SK-N-SH treated with all-trans-retinoic acid at 6 μM for 48 hours (cell line): ENCODE results near the gene ISG15.

Experiments
- ATAC-seq: fragments of 200-7000 bp; cut with Tn5 transposase; 3 replicates; pipeline ENCODE4 v1.9.1; 2020; ENCODE audit warnings: mild to moderate bottlenecking, moderate library complexity
- ARNTL ChIP-seq: fragments of 450-650 bp; formaldehyde crosslinking; IDR thresholded peaks from 2 replicates; pipeline ENCODE4 v1.5.0; 2020; ENCODE audit warnings: low read depth, mild to moderate bottlenecking, moderate library complexity, borderline replicate concordance
- BACH2 ChIP-seq: fragments of 250-450 bp; sonication (Bioruptor Pico); IDR thresholded peaks from 2 replicates; pipeline ENCODE4 v1.9.0; 2021; ENCODE audit warnings: mild to moderate bottlenecking, borderline replicate concordance
- CSDC2 ChIP-seq: fragments of 250-450 bp; sonication (Bioruptor Pico); IDR thresholded peaks from 2 replicates; pipeline ENCODE4 v1.5.0; 2020; ENCODE audit warnings: mild to moderate bottlenecking, moderate library complexity
- ESRRG ChIP-seq: fragments of 250-450 bp; sonication (Bioruptor Pico); IDR thresholded peaks from 2 replicates; pipeline ENCODE4 v1.6.1; 2021; ENCODE audit warnings: mild to moderate bottlenecking
- ISL1 ChIP-seq: fragments of 250-450 bp; sonication (Bioruptor Pico); IDR thresholded peaks from 2 replicates; pipeline ENCODE4 v2.1.2; 2022; ENCODE audit warnings: mild to moderate bottlenecking, moderate library complexity
- PPARA ChIP-seq: fragments of 250-450 bp; sonication (Bioruptor Pico); IDR thresholded peaks from 2 replicates; pipeline ENCODE4 v1.5.0; 2020; ENCODE audit warnings: mild to moderate bottlenecking, borderline replicate concordance
- RARB ChIP-seq: fragments of 250-450 bp; sonication (Bioruptor Pico); IDR thresholded peaks from 2 replicates; pipeline ENCODE4 v1.8.0; 2021; ENCODE audit warnings: mild to moderate bottlenecking, moderate library complexity
- SNAI2 ChIP-seq: fragments of 250-450 bp; sonication (Bioruptor Pico); IDR thresholded peaks from 2 replicates; pipeline ENCODE4 v1.5.0; 2020; ENCODE audit warnings: mild to moderate bottlenecking, moderate library complexity
- TCF4 ChIP-seq: fragments of 250-450 bp; sonication (Bioruptor Pico); IDR thresholded peaks from 2 replicates; pipeline ENCODE4 v1.8.0; 2021; ENCODE audit warnings: mild to moderate bottlenecking, moderate library complexity, borderline replicate concordance
- TOX ChIP-seq: fragments of 250-450 bp; sonication (Bioruptor Pico); IDR thresholded peaks from 2 replicates; pipeline ENCODE4 v1.8.0; 2021; ENCODE audit warnings: mild to moderate bottlenecking, moderate library complexity, borderline replicate concordance
- ZC3H10 ChIP-seq: fragments of 250-450 bp; sonication (Bioruptor Pico); IDR thresholded peaks from 2 replicates; pipeline ENCODE4 v1.5.1; 2021; ENCODE audit warnings: mild to moderate bottlenecking, moderate library complexity
- ZFP3 ChIP-seq: fragments of 250-450 bp; sonication (Bioruptor Pico); IDR thresholded peaks from 2 replicates; pipeline ENCODE4 v1.5.0; 2020; ENCODE audit warnings: mild to moderate bottlenecking, moderate library complexity
- ZNF565 ChIP-seq: fragments of 450-650 bp; formaldehyde crosslinking; conservative IDR thresholded peaks from 2 replicates; pipeline ENCODE4 v1.5.0; 2020; ENCODE audit warnings: low read depth, mild to moderate bottlenecking, moderate library complexity
- ZNF8 ChIP-seq: fragments of 450-650 bp; formaldehyde crosslinking; IDR thresholded peaks from 2 replicates; pipeline ENCODE4 v1.5.0; 2020; ENCODE audit warnings: mild to moderate bottlenecking, moderate library complexity
- TF ChIP-seq, protein P1 (sequence below): fragments of 250-450 bp; sonication (Bioruptor Pico); IDR thresholded peaks from 2 replicates; pipeline ENCODE4 v1.5.1; 2021; ENCODE audit warnings: mild to moderate bottlenecking, moderate library complexity
- TF ChIP-seq, protein P2 (sequence below): fragments of 250-450 bp; sonication (Bioruptor Pico); IDR thresholded peaks from 2 replicates; pipeline ENCODE4 v1.8.0; 2021; ENCODE audit warnings: low read depth, mild to moderate bottlenecking, moderate library complexity, borderline replicate concordance
- TF ChIP-seq, protein P3 (sequence below): fragments of 250-450 bp; sonication (Bioruptor Pico); IDR thresholded peaks from 2 replicates; pipeline ENCODE4 v1.5.0; 2020; ENCODE audit warnings: mild to moderate bottlenecking, moderate library complexity
- TF ChIP-seq, protein P4 (sequence below): fragments of 250-450 bp; sonication (Bioruptor Pico); IDR thresholded peaks from 2 replicates; pipeline ENCODE4 v1.8.0; 2020; ENCODE audit warnings: mild to moderate bottlenecking, moderate library complexity, borderline replicate concordance
- TF ChIP-seq, protein P5 (sequence below): fragments of 250-450 bp; sonication (Bioruptor Pico); IDR thresholded peaks from 2 replicates; pipeline ENCODE4 v1.5.1; 2020; ENCODE audit warnings: low read depth, mild to moderate bottlenecking, moderate library complexity

ISG15 gene

DNA sequence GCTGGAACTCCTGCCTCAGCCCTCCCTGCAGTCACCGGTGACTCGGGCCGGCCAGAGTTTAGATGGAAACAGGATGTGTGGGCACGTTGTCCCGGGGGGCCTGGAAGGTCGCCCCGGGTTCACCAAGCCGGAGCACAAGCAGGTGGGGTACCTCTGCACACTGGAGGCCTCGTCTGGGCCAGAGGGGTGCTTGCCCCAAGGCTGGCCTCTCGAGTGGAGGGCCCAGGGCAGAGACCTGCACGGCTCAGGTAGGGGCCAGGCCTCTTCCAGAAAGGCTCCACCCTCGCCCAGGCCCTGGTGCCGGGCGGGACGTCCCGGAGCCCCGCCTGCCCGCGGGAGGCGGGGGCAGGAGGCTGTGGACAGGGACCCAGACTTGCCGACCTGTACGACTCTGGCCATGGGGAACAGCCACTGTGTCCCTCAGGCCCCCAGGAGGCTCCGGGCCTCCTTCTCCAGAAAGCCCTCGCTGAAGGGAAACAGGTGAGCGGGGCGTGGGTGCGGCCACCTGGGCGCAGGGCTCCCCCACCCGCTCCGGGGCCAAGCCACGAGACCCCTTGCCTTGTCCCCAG lies 47.1 kb upstream of the ISG15 start, which contains the start of gene PLEKHN1 (continued):
- TF ChIP-seq, protein P1, sequence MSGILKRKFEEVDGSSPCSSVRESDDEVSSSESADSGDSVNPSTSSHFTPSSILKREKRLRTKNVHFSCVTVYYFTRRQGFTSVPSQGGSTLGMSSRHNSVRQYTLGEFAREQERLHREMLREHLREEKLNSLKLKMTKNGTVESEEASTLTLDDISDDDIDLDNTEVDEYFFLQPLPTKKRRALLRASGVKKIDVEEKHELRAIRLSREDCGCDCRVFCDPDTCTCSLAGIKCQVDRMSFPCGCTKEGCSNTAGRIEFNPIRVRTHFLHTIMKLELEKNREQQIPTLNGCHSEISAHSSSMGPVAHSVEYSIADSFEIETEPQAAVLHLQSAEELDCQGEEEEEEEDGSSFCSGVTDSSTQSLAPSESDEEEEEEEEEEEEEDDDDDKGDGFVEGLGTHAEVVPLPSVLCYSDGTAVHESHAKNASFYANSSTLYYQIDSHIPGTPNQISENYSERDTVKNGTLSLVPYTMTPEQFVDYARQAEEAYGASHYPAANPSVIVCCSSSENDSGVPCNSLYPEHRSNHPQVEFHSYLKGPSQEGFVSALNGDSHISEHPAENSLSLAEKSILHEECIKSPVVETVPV (CRISPR knock-in tag): no peak
- TF ChIP-seq PPARA (CRISPR knock-in tag) (no peak), ARNTL (CRISPR knock-in tag) (no peak), BACH2 (no peak)
- TF ChIP-seq, protein P2, sequence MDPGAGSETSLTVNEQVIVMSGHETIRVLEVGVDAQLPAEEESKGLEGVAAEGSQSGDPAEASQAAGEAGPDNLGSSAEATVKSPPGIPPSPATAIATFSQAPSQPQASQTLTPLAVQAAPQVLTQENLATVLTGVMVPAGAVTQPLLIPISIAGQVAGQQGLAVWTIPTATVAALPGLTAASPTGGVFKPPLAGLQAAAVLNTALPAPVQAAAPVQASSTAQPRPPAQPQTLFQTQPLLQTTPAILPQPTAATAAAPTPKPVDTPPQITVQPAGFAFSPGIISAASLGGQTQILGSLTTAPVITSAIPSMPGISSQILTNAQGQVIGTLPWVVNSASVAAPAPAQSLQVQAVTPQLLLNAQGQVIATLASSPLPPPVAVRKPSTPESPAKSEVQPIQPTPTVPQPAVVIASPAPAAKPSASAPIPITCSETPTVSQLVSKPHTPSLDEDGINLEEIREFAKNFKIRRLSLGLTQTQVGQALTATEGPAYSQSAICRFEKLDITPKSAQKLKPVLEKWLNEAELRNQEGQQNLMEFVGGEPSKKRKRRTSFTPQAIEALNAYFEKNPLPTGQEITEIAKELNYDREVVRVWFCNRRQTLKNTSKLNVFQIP (CRISPR knock-in tag): no peak
- TF ChIP-seq, all 23 proteins: peak for 0

DNA sequence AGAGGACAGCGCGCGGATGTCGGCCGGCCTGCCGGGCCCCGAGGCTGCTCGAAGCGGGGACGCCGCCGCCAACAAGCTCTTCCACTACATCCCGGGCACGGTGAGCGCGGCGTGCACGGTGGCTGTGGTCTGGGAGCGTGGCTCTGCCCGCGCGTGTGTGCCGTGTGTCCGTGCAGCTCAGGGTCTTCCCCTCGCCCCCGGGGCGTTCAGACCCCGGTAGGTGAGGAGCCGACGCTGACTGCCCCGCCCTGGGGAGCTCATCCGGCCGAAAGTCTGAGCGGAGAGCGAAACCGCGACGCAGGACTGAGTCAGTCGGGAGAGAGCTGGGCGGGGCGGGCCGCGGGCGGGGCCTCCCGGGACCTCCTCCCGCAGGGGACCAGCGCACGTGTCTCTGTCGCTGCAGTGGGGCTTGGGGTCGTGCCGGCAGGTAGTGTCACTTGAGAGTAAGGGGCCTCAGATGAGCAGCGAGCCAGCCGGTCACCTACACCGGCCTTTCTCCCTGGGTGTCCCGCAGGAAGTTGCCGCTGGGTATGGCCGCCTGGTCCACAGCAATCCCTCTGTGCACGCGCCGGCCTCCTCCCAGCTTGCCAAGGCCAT lies 46.5 kb upstream of the ISG15 start:
- no peak for ATAC-seq
- TF ChIP-seq ZFP3 (CRISPR knock-in tag) (no peak), SNAI2 (no peak), ZC3H10 (CRISPR knock-in tag) (no peak), ISL1 (CRISPR knock-in tag) (no peak), ESRRG (no peak), ZNF8 (no peak), ZNF565 (CRISPR knock-in tag) (no peak), TOX (CRISPR knock-in tag) (no peak), RARB (CRISPR knock-in tag) (no peak), TCF4 (no peak)
- TF ChIP-seq, protein P1 (CRISPR knock-in tag): no peak

DNA sequence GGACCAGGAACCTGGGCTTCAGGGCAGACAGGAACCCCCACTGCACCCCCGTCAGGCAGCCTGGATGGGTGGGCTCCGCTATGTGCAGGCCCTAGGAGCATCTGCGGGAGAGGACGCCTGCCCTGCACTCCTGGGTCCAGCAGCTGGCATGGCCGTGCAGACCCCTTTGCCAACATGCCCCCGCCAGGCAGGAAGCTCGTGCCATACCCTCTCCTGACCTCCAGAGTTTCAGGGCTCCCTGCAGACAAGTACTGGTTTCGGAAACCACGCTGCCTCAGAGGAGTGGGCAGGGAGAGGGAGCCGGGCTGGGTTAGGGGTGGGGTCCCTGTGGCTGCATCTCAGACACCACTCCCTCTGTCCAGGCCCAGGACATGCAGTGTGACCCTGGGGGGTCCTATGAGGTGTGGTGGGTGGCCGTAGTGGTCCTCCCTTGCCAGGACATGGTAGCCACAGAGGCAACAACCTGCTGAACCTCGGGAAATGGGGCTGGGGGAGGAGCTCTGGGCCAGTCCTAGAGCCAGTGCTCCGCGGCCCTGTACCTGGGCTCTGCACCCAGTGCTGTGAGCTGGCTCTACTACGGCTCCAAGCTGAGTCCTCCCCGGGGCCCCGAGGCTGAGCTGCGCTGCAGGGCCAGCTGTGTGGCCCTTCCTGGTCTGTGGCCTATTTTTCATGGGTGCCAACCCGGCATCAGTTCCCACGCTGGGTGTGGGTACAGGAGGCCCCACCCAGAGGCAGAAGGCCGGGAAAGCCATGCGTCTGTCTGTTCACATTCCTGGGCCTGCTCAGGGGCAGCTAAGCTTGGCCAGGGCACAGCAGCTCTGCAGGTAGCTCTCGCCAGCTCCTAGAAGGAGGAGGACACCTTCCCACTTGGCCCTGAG lies 45.6 kb upstream of the ISG15 start:
- TF ChIP-seq PPARA (CRISPR knock-in tag) (no peak), ZNF565 (CRISPR knock-in tag) (no peak)
- ATAC-seq: peak; percentile 9; the same call in 2 of the 3 replicates

DNA sequence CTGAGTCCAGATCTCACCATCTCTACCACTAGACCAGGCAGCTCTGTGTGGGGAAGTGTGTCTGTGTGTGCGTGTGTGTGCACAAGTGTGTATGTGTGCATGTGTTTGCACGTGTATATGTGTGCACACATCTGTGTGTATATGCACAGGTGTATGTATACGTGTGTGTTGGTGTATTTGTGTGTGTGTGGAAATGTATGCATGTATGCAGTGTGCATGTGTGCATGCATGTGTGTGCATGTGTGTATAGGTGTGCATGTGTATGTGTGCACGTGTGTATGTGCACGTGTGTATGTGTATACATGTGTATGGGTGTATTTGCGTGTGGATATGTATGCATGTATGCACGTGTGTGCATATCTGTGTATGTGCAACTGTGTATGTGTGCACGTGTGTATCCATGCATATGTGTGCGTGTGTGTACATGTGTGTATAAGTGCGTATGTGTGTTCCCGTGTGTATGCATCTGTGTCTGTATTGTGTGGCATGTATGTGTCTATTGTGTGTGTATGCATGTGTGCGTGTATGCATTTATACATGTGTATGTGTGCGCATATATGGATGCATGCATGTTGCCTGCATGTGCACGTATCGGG lies 43.9 kb upstream of the ISG15 start:
- no peak for ATAC-seq
- TF ChIP-seq ZFP3 (CRISPR knock-in tag) (no peak), ESRRG (no peak), ZC3H10 (CRISPR knock-in tag) (no peak), CSDC2 (CRISPR knock-in tag) (no peak), PPARA (CRISPR knock-in tag) (no peak), ZNF565 (CRISPR knock-in tag) (no peak), ISL1 (CRISPR knock-in tag) (no peak), SNAI2 (no peak)
- TF ChIP-seq, protein P3, sequence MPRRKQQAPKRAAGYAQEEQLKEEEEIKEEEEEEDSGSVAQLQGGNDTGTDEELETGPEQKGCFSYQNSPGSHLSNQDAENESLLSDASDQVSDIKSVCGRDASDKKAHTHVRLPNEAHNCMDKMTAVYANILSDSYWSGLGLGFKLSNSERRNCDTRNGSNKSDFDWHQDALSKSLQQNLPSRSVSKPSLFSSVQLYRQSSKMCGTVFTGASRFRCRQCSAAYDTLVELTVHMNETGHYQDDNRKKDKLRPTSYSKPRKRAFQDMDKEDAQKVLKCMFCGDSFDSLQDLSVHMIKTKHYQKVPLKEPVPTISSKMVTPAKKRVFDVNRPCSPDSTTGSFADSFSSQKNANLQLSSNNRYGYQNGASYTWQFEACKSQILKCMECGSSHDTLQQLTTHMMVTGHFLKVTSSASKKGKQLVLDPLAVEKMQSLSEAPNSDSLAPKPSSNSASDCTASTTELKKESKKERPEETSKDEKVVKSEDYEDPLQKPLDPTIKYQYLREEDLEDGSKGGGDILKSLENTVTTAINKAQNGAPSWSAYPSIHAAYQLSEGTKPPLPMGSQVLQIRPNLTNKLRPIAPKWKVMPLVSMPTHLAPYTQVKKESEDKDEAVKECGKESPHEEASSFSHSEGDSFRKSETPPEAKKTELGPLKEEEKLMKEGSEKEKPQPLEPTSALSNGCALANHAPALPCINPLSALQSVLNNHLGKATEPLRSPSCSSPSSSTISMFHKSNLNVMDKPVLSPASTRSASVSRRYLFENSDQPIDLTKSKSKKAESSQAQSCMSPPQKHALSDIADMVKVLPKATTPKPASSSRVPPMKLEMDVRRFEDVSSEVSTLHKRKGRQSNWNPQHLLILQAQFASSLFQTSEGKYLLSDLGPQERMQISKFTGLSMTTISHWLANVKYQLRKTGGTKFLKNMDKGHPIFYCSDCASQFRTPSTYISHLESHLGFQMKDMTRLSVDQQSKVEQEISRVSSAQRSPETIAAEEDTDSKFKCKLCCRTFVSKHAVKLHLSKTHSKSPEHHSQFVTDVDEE: no peak
- TF ChIP-seq, protein P4, sequence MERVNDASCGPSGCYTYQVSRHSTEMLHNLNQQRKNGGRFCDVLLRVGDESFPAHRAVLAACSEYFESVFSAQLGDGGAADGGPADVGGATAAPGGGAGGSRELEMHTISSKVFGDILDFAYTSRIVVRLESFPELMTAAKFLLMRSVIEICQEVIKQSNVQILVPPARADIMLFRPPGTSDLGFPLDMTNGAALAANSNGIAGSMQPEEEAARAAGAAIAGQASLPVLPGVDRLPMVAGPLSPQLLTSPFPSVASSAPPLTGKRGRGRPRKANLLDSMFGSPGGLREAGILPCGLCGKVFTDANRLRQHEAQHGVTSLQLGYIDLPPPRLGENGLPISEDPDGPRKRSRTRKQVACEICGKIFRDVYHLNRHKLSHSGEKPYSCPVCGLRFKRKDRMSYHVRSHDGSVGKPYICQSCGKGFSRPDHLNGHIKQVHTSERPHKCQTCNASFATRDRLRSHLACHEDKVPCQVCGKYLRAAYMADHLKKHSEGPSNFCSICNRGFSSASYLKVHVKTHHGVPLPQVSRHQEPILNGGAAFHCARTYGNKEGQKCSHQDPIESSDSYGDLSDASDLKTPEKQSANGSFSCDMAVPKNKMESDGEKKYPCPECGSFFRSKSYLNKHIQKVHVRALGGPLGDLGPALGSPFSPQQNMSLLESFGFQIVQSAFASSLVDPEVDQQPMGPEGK (CRISPR knock-in tag): no peak
- TF ChIP-seq, protein P1 (CRISPR knock-in tag): no peak
- TF ChIP-seq, protein P5, sequence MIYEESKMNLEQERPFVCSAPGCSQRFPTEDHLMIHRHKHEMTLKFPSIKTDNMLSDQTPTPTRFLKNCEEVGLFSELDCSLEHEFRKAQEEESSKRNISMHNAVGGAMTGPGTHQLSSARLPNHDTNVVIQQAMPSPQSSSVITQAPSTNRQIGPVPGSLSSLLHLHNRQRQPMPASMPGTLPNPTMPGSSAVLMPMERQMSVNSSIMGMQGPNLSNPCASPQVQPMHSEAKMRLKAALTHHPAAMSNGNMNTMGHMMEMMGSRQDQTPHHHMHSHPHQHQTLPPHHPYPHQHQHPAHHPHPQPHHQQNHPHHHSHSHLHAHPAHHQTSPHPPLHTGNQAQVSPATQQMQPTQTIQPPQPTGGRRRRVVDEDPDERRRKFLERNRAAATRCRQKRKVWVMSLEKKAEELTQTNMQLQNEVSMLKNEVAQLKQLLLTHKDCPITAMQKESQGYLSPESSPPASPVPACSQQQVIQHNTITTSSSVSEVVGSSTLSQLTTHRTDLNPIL (CRISPR knock-in tag): no peak
